IMR-90 (cell line): ENCODE results near the gene TNFRSF11A.

ENCODE experiments used
- FOS ChIP-seq: fragments of 150-350 bp; IDR thresholded peaks from 2 replicates; pipeline ENCODE4 v1.6.1; 2016; ENCODE audit warnings: low read depth, low read length
- MAFK ChIP-seq: IDR thresholded peaks from 2 replicates; pipeline ENCODE4 v1.6.1; 2012; ENCODE audit warnings: low read depth, low read length, improper control_type of control experiment
- MXI1 ChIP-seq: IDR thresholded peaks from 2 replicates; pipeline ENCODE4 v1.6.1; 2012; ENCODE audit warnings: low read depth, mild to moderate bottlenecking, low read length, moderate library complexity, borderline replicate concordance
- POLR2A ChIP-seq: IDR thresholded peaks from 2 replicates; pipeline ENCODE4 v1.6.1; 2012; ENCODE audit warnings: mild to moderate bottlenecking, low read depth, low read length
- SMC3 ChIP-seq: fragments of 150-350 bp; IDR thresholded peaks from 2 replicates; pipeline ENCODE4 v1.6.1; 2016; ENCODE audit warnings: low read depth, mild to moderate bottlenecking, antibody characterized with exemption, low read length, moderate library complexity
- TF ChIP-seq, protein P1 (sequence below): conservative IDR thresholded peaks from 2 replicates; pipeline ENCODE4 v1.5.1; 2012; ENCODE audit warnings: mild to moderate bottlenecking, low read depth, low read length, improper control_type of control experiment
- TF ChIP-seq, protein P2 (sequence below): fragments of 150-350 bp; IDR thresholded peaks from 2 replicates; pipeline ENCODE4 v1.6.1; 2017; ENCODE audit warnings: mild to moderate bottlenecking, antibody characterized with exemption, low read length, low read depth
- TF ChIP-seq, protein P3 (sequence below): fragments of 150-350 bp; IDR thresholded peaks from 2 replicates; pipeline ENCODE4 v1.6.1; 2016; ENCODE audit warnings: low read depth, mild to moderate bottlenecking, low read length, moderate library complexity, borderline replicate concordance

DNA sequence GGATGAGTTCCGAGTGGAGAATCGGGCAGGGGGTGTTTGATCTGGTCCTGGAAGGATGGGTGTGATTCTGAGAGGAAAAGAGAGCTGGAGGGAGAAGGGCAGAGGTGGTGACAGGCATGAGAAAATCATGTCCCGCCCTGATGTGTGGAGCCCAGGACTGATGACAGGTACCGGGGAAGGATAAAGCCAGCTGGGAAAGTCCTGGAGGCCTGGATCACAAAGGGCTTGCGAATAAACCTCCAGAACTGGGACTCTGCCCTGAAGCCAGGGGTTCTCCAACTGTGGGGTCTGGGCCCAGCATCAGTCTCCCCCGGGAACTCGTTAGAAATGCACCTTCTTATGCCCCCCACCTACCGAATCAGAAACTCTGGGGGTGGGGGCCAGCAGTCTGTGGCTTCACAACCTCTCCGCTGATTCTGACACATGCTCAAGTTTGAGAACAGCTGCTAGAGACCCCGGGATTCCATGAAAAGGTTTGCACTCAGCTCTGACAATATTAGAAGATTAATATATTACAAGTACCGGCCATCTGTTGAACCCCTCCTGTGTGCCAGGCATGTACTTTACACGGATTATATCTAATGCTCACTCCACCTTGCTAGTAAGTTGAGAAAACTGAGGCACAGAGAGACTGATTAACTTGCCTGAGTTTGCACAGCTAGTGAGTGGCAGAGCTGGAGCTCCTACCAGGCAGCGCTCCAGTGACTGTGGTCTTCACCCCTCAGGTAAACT lies 8.0 kb downstream of the TNFRSF11A start:
- TF ChIP-seq, protein P1, sequence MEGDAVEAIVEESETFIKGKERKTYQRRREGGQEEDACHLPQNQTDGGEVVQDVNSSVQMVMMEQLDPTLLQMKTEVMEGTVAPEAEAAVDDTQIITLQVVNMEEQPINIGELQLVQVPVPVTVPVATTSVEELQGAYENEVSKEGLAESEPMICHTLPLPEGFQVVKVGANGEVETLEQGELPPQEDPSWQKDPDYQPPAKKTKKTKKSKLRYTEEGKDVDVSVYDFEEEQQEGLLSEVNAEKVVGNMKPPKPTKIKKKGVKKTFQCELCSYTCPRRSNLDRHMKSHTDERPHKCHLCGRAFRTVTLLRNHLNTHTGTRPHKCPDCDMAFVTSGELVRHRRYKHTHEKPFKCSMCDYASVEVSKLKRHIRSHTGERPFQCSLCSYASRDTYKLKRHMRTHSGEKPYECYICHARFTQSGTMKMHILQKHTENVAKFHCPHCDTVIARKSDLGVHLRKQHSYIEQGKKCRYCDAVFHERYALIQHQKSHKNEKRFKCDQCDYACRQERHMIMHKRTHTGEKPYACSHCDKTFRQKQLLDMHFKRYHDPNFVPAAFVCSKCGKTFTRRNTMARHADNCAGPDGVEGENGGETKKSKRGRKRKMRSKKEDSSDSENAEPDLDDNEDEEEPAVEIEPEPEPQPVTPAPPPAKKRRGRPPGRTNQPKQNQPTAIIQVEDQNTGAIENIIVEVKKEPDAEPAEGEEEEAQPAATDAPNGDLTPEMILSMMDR, result no peak
- TF ChIP-seq FOS (no peak), POLR2A (no peak), SMC3 (no peak), MXI1 (no peak), MAFK (no peak)
- TF ChIP-seq, protein P2, sequence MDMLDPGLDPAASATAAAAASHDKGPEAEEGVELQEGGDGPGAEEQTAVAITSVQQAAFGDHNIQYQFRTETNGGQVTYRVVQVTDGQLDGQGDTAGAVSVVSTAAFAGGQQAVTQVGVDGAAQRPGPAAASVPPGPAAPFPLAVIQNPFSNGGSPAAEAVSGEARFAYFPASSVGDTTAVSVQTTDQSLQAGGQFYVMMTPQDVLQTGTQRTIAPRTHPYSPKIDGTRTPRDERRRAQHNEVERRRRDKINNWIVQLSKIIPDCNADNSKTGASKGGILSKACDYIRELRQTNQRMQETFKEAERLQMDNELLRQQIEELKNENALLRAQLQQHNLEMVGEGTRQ, result no peak
- TF ChIP-seq, protein P3, sequence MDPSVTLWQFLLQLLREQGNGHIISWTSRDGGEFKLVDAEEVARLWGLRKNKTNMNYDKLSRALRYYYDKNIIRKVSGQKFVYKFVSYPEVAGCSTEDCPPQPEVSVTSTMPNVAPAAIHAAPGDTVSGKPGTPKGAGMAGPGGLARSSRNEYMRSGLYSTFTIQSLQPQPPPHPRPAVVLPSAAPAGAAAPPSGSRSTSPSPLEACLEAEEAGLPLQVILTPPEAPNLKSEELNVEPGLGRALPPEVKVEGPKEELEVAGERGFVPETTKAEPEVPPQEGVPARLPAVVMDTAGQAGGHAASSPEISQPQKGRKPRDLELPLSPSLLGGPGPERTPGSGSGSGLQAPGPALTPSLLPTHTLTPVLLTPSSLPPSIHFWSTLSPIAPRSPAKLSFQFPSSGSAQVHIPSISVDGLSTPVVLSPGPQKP, result no peak
